Lung (tissue), 12 donors: ENCODE measurements around the gene MT2A. TPM values are rescaled to one million over a fixed set of nuclear protein-coding genes. Genes with fewer than 3 reads are reported as not detected.

ENCODE experiments used
- ATAC-seq: fragments of 200-7000 bp; cut with Tn5 transposase; one replicate; pipeline ENCODE4 v1.9.1; 2020; ENCODE audit warnings: moderate number of reproducible peaks; ENCODE audit not compliant: insufficient read depth, low FRiP score
- DNase-seq, 3 donors: peaks; one replicate each; pipeline ENCODE4 v3.0.0-alpha.2; 2013 to 2017
- H3K27ac ChIP-seq, 2 donors: one replicate each; pipeline ENCODE4 v1.5.1; 2013; ENCODE audit warnings: mild to moderate bottlenecking in 2 of 2, moderate library complexity in 2 of 2, control low read depth in 1 of 2, inconsistent platforms in 1 of 2, low read depth in 1 of 2, low read length in 1 of 2
- H3K27me3 ChIP-seq, 3 donors: one replicate each; pipeline ENCODE4 v1.5.1; 2013; ENCODE audit warnings: low read length in 2 of 3; ENCODE audit not compliant: control insufficient read depth in 3 of 3, insufficient read depth in 3 of 3
- H3K36me3 ChIP-seq, 4 donors: one replicate each; pipeline ENCODE4 v1.5.1; 2013; ENCODE audit warnings: low read length in 4 of 4, mild to moderate bottlenecking in 1 of 4, moderate library complexity in 1 of 4; ENCODE audit not compliant: control insufficient read depth in 4 of 4, insufficient read depth in 4 of 4
- H3K4me1 ChIP-seq, 5 donors: one replicate each; pipeline ENCODE4 v1.5.1; 2013; ENCODE audit warnings: low read length in 5 of 5, mild to moderate bottlenecking in 2 of 5, moderate library complexity in 1 of 5; ENCODE audit not compliant: control insufficient read depth in 5 of 5, insufficient read depth in 5 of 5
- H3K4me3 ChIP-seq: one replicate; pipeline ENCODE4 v1.5.1; 2013; ENCODE audit warnings: mild to moderate bottlenecking, control low read depth, moderate library complexity
- H3K9ac ChIP-seq, 2 donors: one replicate each; pipeline ENCODE4 v1.5.1; 2013; ENCODE audit warnings: low read length in 2 of 2, control low read depth in 1 of 2; ENCODE audit not compliant: insufficient read depth in 1 of 2
- H3K9me3 ChIP-seq, 4 donors: one replicate each; pipeline ENCODE4 v1.5.1; 2013; ENCODE audit warnings: low read length in 3 of 4, mild to moderate bottlenecking in 1 of 4, moderate library complexity in 1 of 4; ENCODE audit not compliant: control insufficient read depth in 4 of 4, insufficient read depth in 3 of 4
- CTCF ChIP-seq: IDR thresholded peaks from 2 replicates; pipeline ENCODE4 v1.5.1; 2012; ENCODE audit warnings: mild to moderate bottlenecking; ENCODE audit errors: control extremely low read depth, extremely low read depth
- WGBS, 2 donors: extraction: QIAGEN DNeasy Blood & Tissue Kit; methylation state at CpG; one replicate each; pipeline ENCODE4 v1.1.7; 2013; 5-methylcytosine and 5-hydroxymethylcytosine counted together
- polyA plus RNA-seq, 2 donors: library from polyadenylated mRNA; stranded (reverse); fragments of 200-250 nt; gene quantifications; one replicate each; pipeline ENCODE4 v1.2.1, GENCODE V29; 2013
- total RNA-seq, 2 donors: library from RNA; depleted of rRNA in 1 of 2; stranded (reverse); fragments of >200 nt in 1 of 2; gene quantifications; one replicate each; pipeline ENCODE4 v1.2.1, GENCODE V29; 2014 to 2021
- donor health status: control.
- donor health status: control.
- donor health status: Bipolar disorder and iron deficiency.
- donor health status: healthy.
- donor health status: DM: yes; HTN: yes; CAD: no.

MT2A gene
- total and polyA plus RNA-seq, 4 donors = 17.6 to 1,104 (median 712) TPM

GRCh38 chr16:56645838-56646237 is 37.5 kb downstream of the MT2A start:
- Histone ChIP-seq H3K4me1 (peaks cover 0 to 6% (median 0%) of the 10 kb centered on the region in 5 donors), H3K27ac (no peak overlapping the region), H3K9me3 (no peaks in the 10 kb centered on the region), H3K4me3 (no peak overlapping the region), H3K36me3 (no peaks in the 10 kb centered on the region), H3K9ac (no peak overlapping the region), H3K27me3 (peaks cover 0 to 85% (median 83%) of the 10 kb centered on the region in 3 donors)
- no peak for TF ChIP-seq CTCF
- 0% methylated on average over 1 of the region's 1 CpG for WGBS, 2 donors
- ATAC-seq (no peak), DNase-seq (no peak)

GRCh38 chr16:56647641-56648431 is 39.5 kb downstream of the MT2A start:
- ATAC-seq (no peak), DNase-seq (no peak)
- no peak overlapping the region for H3K4me3 ChIP-seq
- TF ChIP-seq CTCF = no peak
- 36 to 47% methylated on average over 30 to 33 of the region's 33 CpGs for WGBS, 2 donors
- peaks cover 0 to 6% (median 0%) of the 10 kb centered on the region in 5 donors for H3K4me1 ChIP-seq
- H3K27me3 ChIP-seq = peaks cover 0 to 75% (median 70%) of the 10 kb centered on the region in 3 donors
- H3K36me3 ChIP-seq = no peaks in the 10 kb centered on the region
- no peak overlapping the region for H3K9ac ChIP-seq
- no peak overlapping the region for H3K27ac ChIP-seq
- no peaks in the 10 kb centered on the region for H3K9me3 ChIP-seq

GRCh38 chr16:56649271-56649670 is 40.9 kb downstream of the MT2A start:
- no peak for DNase-seq
- H3K4me1 ChIP-seq = no peaks in the 10 kb centered on the region
- peaks cover 0 to 61% (median 57%) of the 10 kb centered on the region in 3 donors for H3K27me3 ChIP-seq
- no peak overlapping the region for H3K27ac ChIP-seq
- no peak overlapping the region for H3K4me3 ChIP-seq
- no peak for ATAC-seq
- H3K9ac ChIP-seq = no peak overlapping the region
- no peaks in the 10 kb centered on the region for H3K36me3 ChIP-seq
- TF ChIP-seq CTCF = no peak
- 96 to 100% methylated on average over 1 to 2 of the region's 2 CpGs for WGBS, 2 donors
- no peaks in the 10 kb centered on the region for H3K9me3 ChIP-seq
